ENCODE results near the gene P3H2. TPM values are rescaled to one million over a fixed set of nuclear protein-coding genes. Genes with fewer than 3 reads are reported as not detected.

P3H2 gene
- total and polyA plus RNA-seq, 2 donors (not counting 1 experiment from before 2014, with no cell fraction given) = 20.5 to 21.6 TPM

GRCh38 chr3:189947948-189948723 lies 172.6 kb downstream of the P3H2 start:
- Histone ChIP-seq H2AFZ (ENCODE audit: low read length) (no peak overlapping the region), H4K20me1 (ENCODE audit: control insufficient read depth, extremely low read depth, insufficient read depth, low read length) (no peaks in the 10 kb centered on the region), H3K4me1 (ENCODE audit: control insufficient read depth, extremely low read depth, insufficient read depth, low read length) (no peaks in the 10 kb centered on the region), H3K36me3 (ENCODE audit: control insufficient read depth, insufficient read depth, low read length) (no peaks in the 10 kb centered on the region), H3K27ac (ENCODE audit: insufficient read depth, low read length) (no peak overlapping the region), H3K79me2 (ENCODE audit: control insufficient read depth, insufficient read depth, low read length) (no peaks in the 10 kb centered on the region), H3K27me3 (ENCODE audit: control insufficient read depth, insufficient read depth, low read length) (no peaks in the 10 kb centered on the region), H3K9me3 (ENCODE audit: control insufficient read depth, insufficient read depth, low read depth, low read length) (no peaks in the 10 kb centered on the region), H3K4me2 (ENCODE audit: extremely low read depth, insufficient read depth, low read length) (no peak overlapping the region), H3K4me3 (replicated peaks in 1 of 4; ENCODE audit: control extremely low read depth in 1 of 4, insufficient read depth in 1 of 4, low read depth in 3 of 4, low read length in 4 of 4) (no peak overlapping the region), H3K9ac (ENCODE audit: insufficient read depth, low read length) (no peak overlapping the region)
- DNase-seq (ENCODE audit: low read depth in 2 of 2) = peak in 1 of 2 donors; percentile 48
- no peak for TF ChIP-seq EZH2 (IDR thresholded peaks at IDR 0.05; ENCODE audit: low read length, missing control alignments)
- TF ChIP-seq CTCF (conservative IDR thresholded peaks at IDR 0.05 in 1 of 2, IDR thresholded peaks at IDR 0.05 in 1 of 2; ENCODE audit: low read depth in 1 of 2, low read length in 2 of 2) = peak; percentile 54 to 64

- no peaks in the 10 kb centered on the region for H3K27me3 ChIP-seq (ENCODE audit: control insufficient read depth, insufficient read depth, low read length)
- no peaks in the 10 kb centered on the region for H4K20me1 ChIP-seq (ENCODE audit: control insufficient read depth, extremely low read depth, insufficient read depth, low read length)
Observed at GRCh38 chr3:189947068-189947467, 173.6 kb downstream of the P3H2 start.

More at GRCh38 chr3:189947068-189947467, 173.6 kb downstream of the P3H2 start:
- Histone ChIP-seq H3K9me3 (ENCODE audit: control insufficient read depth, insufficient read depth, low read depth, low read length) (no peaks in the 10 kb centered on the region), H3K36me3 (ENCODE audit: control insufficient read depth, insufficient read depth, low read length) (no peaks in the 10 kb centered on the region), H3K4me2 (ENCODE audit: extremely low read depth, insufficient read depth, low read length) (no peak overlapping the region), H3K79me2 (ENCODE audit: control insufficient read depth, insufficient read depth, low read length) (no peaks in the 10 kb centered on the region), H3K9ac (ENCODE audit: insufficient read depth, low read length) (no peak overlapping the region), H3K27ac (ENCODE audit: insufficient read depth, low read length) (no peak overlapping the region), H3K4me3 (replicated peaks in 1 of 4; ENCODE audit: control extremely low read depth in 1 of 4, insufficient read depth in 1 of 4, low read depth in 3 of 4, low read length in 4 of 4) (no peak overlapping the region), H3K4me1 (ENCODE audit: control insufficient read depth, extremely low read depth, insufficient read depth, low read length) (no peaks in the 10 kb centered on the region), H2AFZ (ENCODE audit: low read length) (no peak overlapping the region)
- DNase-seq (ENCODE audit: low read depth in 2 of 2) = no peak
- TF ChIP-seq EZH2 (IDR thresholded peaks at IDR 0.05; ENCODE audit: low read length, missing control alignments) (no peak), CTCF (conservative IDR thresholded peaks at IDR 0.05 in 1 of 2, IDR thresholded peaks at IDR 0.05 in 1 of 2; ENCODE audit: low read depth in 1 of 2, low read length in 2 of 2) (no peak)
